Neural cell (in vitro differentiated cells): ENCODE results near the gene USP6. TPM values are rescaled to one million over a fixed set of nuclear protein-coding genes. Genes with fewer than 3 reads are reported as not detected.
"Not testable (repeated sequence)": the region's sequence is repeated elsewhere in the genome, so short reads cannot be mapped to it uniquely, and the experiment has no call there.

Experiments
- H2AFZ ChIP-seq: fragments of 200-600, 300-800 bp; sonication (generic), shearing (Covaris generic); 2 replicates; pipeline ENCODE4 v1.6.0; 2014; ENCODE audit warnings: low read depth, mild to moderate bottlenecking, antibody characterized with exemption, low read length, moderate library complexity
- H3F3A ChIP-seq: fragments of 200-600 bp; shearing (Covaris generic); 2 replicates; pipeline ENCODE4 v1.6.1; 2016; ENCODE audit warnings: mild to moderate bottlenecking, moderate library complexity, mixed read lengths, antibody characterized with exemption, low read length; ENCODE audit not compliant: insufficient read depth, poor library complexity, severe bottlenecking
- H3K27ac ChIP-seq: fragments of 200-600, 300-800 bp; sonication (generic), shearing (Covaris generic); 2 replicates; pipeline ENCODE4 v1.5.1; 2014; ENCODE audit warnings: mild to moderate bottlenecking, low read length, moderate library complexity
- H3K27me3 ChIP-seq: fragments of 300-800, 200-600 bp; sonication (generic), shearing (Covaris generic); 2 replicates; pipeline ENCODE4 v1.6.0; 2014; ENCODE audit warnings: mild to moderate bottlenecking, low read depth, low read length, moderate library complexity; ENCODE audit not compliant: insufficient read depth
- H3K36me3 ChIP-seq: fragments of 300-800, 200-600 bp; sonication (generic), shearing (Covaris generic); 2 replicates; pipeline ENCODE4 v1.5.1; 2014; ENCODE audit warnings: mild to moderate bottlenecking, antibody characterized with exemption, low read length, moderate library complexity; ENCODE audit not compliant: insufficient read depth
- H3K4me2 ChIP-seq: fragments of 300-800, 200-600 bp; sonication (generic), shearing (Covaris generic); 2 replicates; pipeline ENCODE4 v1.6.0; 2014; ENCODE audit warnings: mild to moderate bottlenecking, low read length
- H3K4me3 ChIP-seq: fragments of 300-800, 200-600 bp; sonication (generic), shearing (Covaris generic); 2 replicates; pipeline ENCODE4 v1.5.1; 2014; ENCODE audit warnings: mild to moderate bottlenecking, low read length, moderate library complexity
- H3K79me2 ChIP-seq: fragments of 200-600 bp; shearing (Covaris generic); replicated peaks from 2 replicates; pipeline ENCODE4 v1.6.0; 2014; ENCODE audit warnings: mild to moderate bottlenecking, low read length, moderate library complexity; ENCODE audit not compliant: insufficient read depth
- H3K9ac ChIP-seq: fragments of 300-800, 200-600 bp; sonication (generic), shearing (Covaris generic); 2 replicates; pipeline ENCODE4 v1.6.1; 2016; ENCODE audit warnings: mild to moderate bottlenecking, low read length, mixed read lengths
- H3K9me2 ChIP-seq: fragments of 200-600 bp; shearing (Covaris generic); 2 replicates; pipeline ENCODE4 v1.6.1; 2016; ENCODE audit warnings: mild to moderate bottlenecking, low read length, mixed read lengths; ENCODE audit not compliant: insufficient read depth
- H3K9me3 ChIP-seq: fragments of 200-600, 300-800 bp; sonication (generic), shearing (Covaris generic); 2 replicates; pipeline ENCODE4 v1.6.1; 2016; ENCODE audit warnings: mild to moderate bottlenecking, mixed run types, low read length, moderate library complexity, mixed read lengths
- H4K20me1 ChIP-seq: fragments of 200-600 bp; shearing (Covaris generic); 2 replicates; pipeline ENCODE4 v1.6.1; 2016; ENCODE audit warnings: mild to moderate bottlenecking, mixed run types; ENCODE audit not compliant: insufficient read depth
- EP300 ChIP-seq: fragments of 450-650 bp; conservative IDR thresholded peaks from 2 replicates; pipeline ENCODE4 v1.6.1; 2014; ENCODE audit warnings: antibody characterized with exemption, mild to moderate bottlenecking, moderate library complexity; ENCODE audit not compliant: poor library complexity, severe bottlenecking
- EZH2 ChIP-seq: fragments of 200-600, 300-800 bp; shearing (Covaris generic), sonication (generic); IDR thresholded peaks from 2 replicates; pipeline ENCODE4 v1.6.1; 2014; ENCODE audit warnings: antibody characterized with exemption, low read length, borderline replicate concordance, mild to moderate bottlenecking; ENCODE audit not compliant: insufficient read depth, poor library complexity, severe bottlenecking
- MXI1 ChIP-seq: fragments of 450-650 bp; conservative IDR thresholded peaks from 2 replicates; pipeline ENCODE4 v1.6.1; 2014; ENCODE audit warnings: antibody characterized with exemption, mild to moderate bottlenecking; ENCODE audit not compliant: poor library complexity, severe bottlenecking
- POLR2AphosphoS5 ChIP-seq: IDR thresholded peaks from 2 replicates; pipeline ENCODE4 v1.6.1; 2012
- RAD21 ChIP-seq: fragments of 450-650 bp; conservative IDR thresholded peaks from 2 replicates; pipeline ENCODE4 v1.6.1; 2014; ENCODE audit warnings: antibody characterized with exemption, mild to moderate bottlenecking, moderate library complexity
- SMC3 ChIP-seq: fragments of 450-650 bp; conservative IDR thresholded peaks from 2 replicates; pipeline ENCODE4 v1.6.1; 2014; ENCODE audit warnings: antibody characterized with exemption, mild to moderate bottlenecking, moderate library complexity; ENCODE audit not compliant: poor library complexity
- TAF1 ChIP-seq: IDR thresholded peaks from 2 replicates; pipeline ENCODE4 v1.6.1; 2012; ENCODE audit warnings: low read depth
- polyA plus RNA-seq: library from polyadenylated mRNA; depleted of rRNA; stranded (reverse); fragments of >200 nt; gene quantifications from 2 replicates; pipeline ENCODE4 v1.2.3, GENCODE V29; 2014
- TF ChIP-seq, protein P1 (sequence below): fragments of 450-650 bp; IDR thresholded peaks from 2 replicates; pipeline ENCODE4 v1.5.1; 2014; ENCODE audit warnings: antibody characterized with exemption, mild to moderate bottlenecking, moderate library complexity; ENCODE audit not compliant: poor library complexity, severe bottlenecking
- TF ChIP-seq, protein P2 (sequence below): IDR thresholded peaks from 2 replicates; pipeline ENCODE4 v1.6.1; 2012; ENCODE audit warnings: borderline replicate concordance

The USP6 gene
- polyA plus RNA-seq, 1 donor from 2014 or later, result not detected

- Histone ChIP-seq H3K27me3 (peaks cover 10% of the 10 kb centered on the region), H4K20me1 (no peaks in the 10 kb centered on the region), H3K9me3 (no peaks in the 10 kb centered on the region), H3K4me3 (no peak overlapping the region), H3K79me2 (no peaks in the 10 kb centered on the region), H3F3A (no peaks in the 10 kb centered on the region), H3K36me3 (no peaks in the 10 kb centered on the region), H3K27ac (no peak overlapping the region), H3K9me2 (no peaks in the 10 kb centered on the region), H3K9ac (no peak overlapping the region), H2AFZ (no peak overlapping the region), H3K4me2 (no peak overlapping the region)
- TF ChIP-seq SMC3 (no peak), TAF1 (no peak), EZH2 (no peak), MXI1 (no peak)
Observed at GRCh38 chr17:5126719-5127488, 11.1 kb downstream of the USP6 start.

DNA sequence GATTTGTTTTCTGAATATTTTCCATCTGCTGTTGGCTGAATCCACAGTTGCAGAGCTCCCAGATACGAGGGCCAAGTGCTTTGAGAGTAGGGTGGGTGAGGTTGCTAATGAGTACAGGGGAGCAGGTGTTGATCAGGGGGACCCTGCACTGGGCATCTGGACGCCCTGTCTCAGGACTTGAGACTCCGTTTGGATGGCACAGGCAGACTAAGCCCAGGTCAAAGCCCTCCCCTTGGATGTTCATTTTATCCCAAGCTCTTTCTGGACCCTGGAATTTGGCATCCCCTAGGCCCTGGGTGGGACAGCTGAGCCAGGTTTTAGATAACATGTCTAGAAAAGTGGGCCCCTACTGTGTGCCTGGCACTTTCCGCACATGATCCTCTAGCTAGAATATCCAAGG is 12.1 kb downstream of the USP6 start:
- no peaks in the 10 kb centered on the region for H3K36me3 ChIP-seq
- H2AFZ ChIP-seq, result no peak overlapping the region
- H4K20me1 ChIP-seq, result no peaks in the 10 kb centered on the region
- H3K9me2 ChIP-seq, result no peaks in the 10 kb centered on the region
- H3K27me3 ChIP-seq, result peaks cover under 1% of the 10 kb centered on the region
- no peak overlapping the region for H3K4me2 ChIP-seq
- no peak overlapping the region for H3K9ac ChIP-seq
- H3K4me3 ChIP-seq, result no peak overlapping the region
- H3K27ac ChIP-seq, result no peak overlapping the region
- H3K9me3 ChIP-seq, result no peaks in the 10 kb centered on the region
- no peaks in the 10 kb centered on the region for H3F3A ChIP-seq
- TF ChIP-seq, protein P1, sequence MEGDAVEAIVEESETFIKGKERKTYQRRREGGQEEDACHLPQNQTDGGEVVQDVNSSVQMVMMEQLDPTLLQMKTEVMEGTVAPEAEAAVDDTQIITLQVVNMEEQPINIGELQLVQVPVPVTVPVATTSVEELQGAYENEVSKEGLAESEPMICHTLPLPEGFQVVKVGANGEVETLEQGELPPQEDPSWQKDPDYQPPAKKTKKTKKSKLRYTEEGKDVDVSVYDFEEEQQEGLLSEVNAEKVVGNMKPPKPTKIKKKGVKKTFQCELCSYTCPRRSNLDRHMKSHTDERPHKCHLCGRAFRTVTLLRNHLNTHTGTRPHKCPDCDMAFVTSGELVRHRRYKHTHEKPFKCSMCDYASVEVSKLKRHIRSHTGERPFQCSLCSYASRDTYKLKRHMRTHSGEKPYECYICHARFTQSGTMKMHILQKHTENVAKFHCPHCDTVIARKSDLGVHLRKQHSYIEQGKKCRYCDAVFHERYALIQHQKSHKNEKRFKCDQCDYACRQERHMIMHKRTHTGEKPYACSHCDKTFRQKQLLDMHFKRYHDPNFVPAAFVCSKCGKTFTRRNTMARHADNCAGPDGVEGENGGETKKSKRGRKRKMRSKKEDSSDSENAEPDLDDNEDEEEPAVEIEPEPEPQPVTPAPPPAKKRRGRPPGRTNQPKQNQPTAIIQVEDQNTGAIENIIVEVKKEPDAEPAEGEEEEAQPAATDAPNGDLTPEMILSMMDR, result no peak
- TF ChIP-seq SMC3, result no peak
- no peaks in the 10 kb centered on the region for H3K79me2 ChIP-seq

GRCh38 chr17:5128387-5128786 is 12.6 kb downstream of the USP6 start:
- H3K36me3 ChIP-seq, H3K79me2 ChIP-seq, H3K9ac ChIP-seq, H3K4me3 ChIP-seq, H2AFZ ChIP-seq, H3K4me2 ChIP-seq, H3F3A ChIP-seq, H4K20me1 ChIP-seq, H3K9me2 ChIP-seq, H3K27me3 ChIP-seq, H3K27ac ChIP-seq, H3K9me3 ChIP-seq: not testable (repeated sequence)

DNA sequence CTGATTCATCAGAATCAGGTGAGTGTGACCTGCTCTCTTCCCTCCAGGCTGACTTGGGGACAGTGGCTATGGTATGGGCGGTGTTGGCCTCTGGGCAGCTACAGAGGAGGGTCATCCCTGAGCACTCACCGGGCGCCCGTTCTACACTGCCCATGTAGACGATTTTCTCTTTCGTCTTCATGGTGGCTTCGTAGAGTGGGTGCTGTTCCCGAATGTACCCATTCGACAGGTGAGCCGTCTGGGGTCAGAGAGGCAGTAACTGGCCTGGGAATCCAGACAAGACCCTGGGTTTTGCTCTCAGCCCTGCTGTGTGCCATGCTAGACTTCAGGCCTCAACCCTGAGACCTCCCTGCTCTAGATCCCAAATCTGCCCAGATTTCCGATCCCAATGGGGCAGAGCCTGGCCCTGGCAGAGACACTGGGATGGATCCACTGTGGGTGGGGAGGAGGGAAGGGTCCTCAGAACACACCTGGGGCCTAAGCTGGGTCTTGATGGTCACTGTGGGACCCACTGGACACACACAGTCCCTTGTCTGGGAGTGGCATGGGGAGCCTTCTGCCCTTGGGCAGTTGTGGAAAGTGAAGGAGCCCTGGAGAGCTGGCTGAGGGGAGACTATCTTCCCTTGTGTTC is 13.2 kb downstream of the USP6 start:
- Histone ChIP-seq H4K20me1 (no peaks in the 10 kb centered on the region), H3K9me2 (no peaks in the 10 kb centered on the region), H3K4me2 (no peak overlapping the region), H3K9me3 (no peaks in the 10 kb centered on the region), H3K36me3 (no peaks in the 10 kb centered on the region), H3K4me3 (no peak overlapping the region), H3K9ac (no peak overlapping the region), H3K79me2 (no peaks in the 10 kb centered on the region), H3F3A (no peaks in the 10 kb centered on the region), H2AFZ (no peak overlapping the region), H3K27ac (no peak overlapping the region), H3K27me3 (no peaks in the 10 kb centered on the region)
- no peak for TF ChIP-seq TAF1
- no peak for TF ChIP-seq POLR2AphosphoS5
- no peak for TF ChIP-seq RAD21
- TF ChIP-seq, protein P2, sequence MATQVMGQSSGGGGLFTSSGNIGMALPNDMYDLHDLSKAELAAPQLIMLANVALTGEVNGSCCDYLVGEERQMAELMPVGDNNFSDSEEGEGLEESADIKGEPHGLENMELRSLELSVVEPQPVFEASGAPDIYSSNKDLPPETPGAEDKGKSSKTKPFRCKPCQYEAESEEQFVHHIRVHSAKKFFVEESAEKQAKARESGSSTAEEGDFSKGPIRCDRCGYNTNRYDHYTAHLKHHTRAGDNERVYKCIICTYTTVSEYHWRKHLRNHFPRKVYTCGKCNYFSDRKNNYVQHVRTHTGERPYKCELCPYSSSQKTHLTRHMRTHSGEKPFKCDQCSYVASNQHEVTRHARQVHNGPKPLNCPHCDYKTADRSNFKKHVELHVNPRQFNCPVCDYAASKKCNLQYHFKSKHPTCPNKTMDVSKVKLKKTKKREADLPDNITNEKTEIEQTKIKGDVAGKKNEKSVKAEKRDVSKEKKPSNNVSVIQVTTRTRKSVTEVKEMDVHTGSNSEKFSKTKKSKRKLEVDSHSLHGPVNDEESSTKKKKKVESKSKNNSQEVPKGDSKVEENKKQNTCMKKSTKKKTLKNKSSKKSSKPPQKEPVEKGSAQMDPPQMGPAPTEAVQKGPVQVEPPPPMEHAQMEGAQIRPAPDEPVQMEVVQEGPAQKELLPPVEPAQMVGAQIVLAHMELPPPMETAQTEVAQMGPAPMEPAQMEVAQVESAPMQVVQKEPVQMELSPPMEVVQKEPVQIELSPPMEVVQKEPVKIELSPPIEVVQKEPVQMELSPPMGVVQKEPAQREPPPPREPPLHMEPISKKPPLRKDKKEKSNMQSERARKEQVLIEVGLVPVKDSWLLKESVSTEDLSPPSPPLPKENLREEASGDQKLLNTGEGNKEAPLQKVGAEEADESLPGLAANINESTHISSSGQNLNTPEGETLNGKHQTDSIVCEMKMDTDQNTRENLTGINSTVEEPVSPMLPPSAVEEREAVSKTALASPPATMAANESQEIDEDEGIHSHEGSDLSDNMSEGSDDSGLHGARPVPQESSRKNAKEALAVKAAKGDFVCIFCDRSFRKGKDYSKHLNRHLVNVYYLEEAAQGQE, result no peak
- TF ChIP-seq SMC3, result no peak
- TF ChIP-seq, protein P1, result no peak
- no peak for TF ChIP-seq EP300
- TF ChIP-seq MXI1, result no peak
- TF ChIP-seq EZH2, result no peak
